ENCODE data around the gene TFE3. TPM values are rescaled to one million over a fixed set of nuclear protein-coding genes. Genes with fewer than 3 reads are reported as not detected.

TFE3 gene
- total RNA-seq, 2 experiments from 2014 or later: 25.7 to 26.8 TPM

DNA sequence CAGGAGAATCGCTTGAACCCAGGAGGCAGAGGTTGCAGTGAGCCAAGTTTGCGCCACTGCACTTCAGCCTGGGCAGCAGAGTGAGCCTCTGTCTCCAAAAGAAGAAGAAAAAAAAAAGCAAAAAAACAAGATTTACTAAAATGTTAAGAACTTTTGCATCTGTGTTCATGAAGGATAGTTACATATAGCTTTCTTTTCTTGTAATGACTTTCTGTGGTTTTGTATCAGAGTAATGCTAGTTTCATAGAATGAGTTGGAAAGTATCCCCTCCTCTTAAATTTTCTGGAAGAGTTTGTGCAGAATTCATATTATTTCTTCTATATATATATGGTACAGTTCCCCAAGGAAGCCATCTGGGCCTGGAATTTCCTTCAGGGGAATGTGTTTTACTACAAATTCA lies 24.1 kb downstream of the TFE3 start:
- H3K9me3 Mint-ChIP-seq: no peaks in the 10 kb centered on the region
- H3K27me3 Mint-ChIP-seq: no peaks in the 10 kb centered on the region
- POLR2A ChIA-PET: interaction anchor here (0.6 kb wide), 1 partner anchor 57 kb away, joined by 7 read pairs; no protein-coding TSS in a partner anchor
- H3K4me3 Mint-ChIP-seq: no peak overlapping the region
- no peaks in the 10 kb centered on the region for H3K36me3 Mint-ChIP-seq (ENCODE audit: low read depth)
- H3K4me1 Mint-ChIP-seq: peaks cover 4% of the 10 kb centered on the region
- H3K27ac Mint-ChIP-seq: no peak overlapping the region
- CTCF ChIA-PET: interaction anchor here (0.6 kb wide), 1 partner anchor 789 kb away, joined by 3 read pairs; no protein-coding TSS in a partner anchor
- DNase-seq: no peak

DNA sequence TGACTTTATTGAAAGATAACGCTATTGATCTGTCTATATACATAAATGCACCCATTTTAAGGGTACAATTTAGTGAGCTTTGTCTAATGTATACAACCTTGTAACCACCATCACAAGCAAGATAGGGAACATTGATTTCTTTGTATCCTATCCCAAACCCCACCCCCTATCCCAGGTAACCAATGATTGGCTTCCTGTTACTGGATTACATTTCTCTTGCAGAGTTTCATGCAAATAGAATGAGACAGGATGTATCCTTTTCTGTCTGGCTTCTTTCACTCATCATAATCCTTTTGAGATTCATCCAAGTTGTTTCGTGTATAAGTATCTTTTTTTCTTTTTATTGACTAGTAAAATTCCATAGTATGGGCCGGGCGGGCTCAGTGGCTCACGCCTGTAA lies 39.5 kb downstream of the TFE3 start:
- no peak for DNase-seq
- H3K9me3 Mint-ChIP-seq: no peaks in the 10 kb centered on the region
- CTCF ChIA-PET: interaction anchor here (0.6 kb wide), 1 partner anchor 325 kb away, joined by 4 read pairs; no protein-coding TSS in a partner anchor
- peaks cover 23% of the 10 kb centered on the region for H3K4me1 Mint-ChIP-seq
- no peaks in the 10 kb centered on the region for H3K27me3 Mint-ChIP-seq
- peak overlapping the region; percentile 52 for H3K27ac Mint-ChIP-seq
- POLR2A ChIA-PET: no interaction called here
- peak overlapping the region; percentile 51 for H3K4me3 Mint-ChIP-seq
- peaks cover 13% of the 10 kb centered on the region for H3K36me3 Mint-ChIP-seq (ENCODE audit: low read depth)

DNA sequence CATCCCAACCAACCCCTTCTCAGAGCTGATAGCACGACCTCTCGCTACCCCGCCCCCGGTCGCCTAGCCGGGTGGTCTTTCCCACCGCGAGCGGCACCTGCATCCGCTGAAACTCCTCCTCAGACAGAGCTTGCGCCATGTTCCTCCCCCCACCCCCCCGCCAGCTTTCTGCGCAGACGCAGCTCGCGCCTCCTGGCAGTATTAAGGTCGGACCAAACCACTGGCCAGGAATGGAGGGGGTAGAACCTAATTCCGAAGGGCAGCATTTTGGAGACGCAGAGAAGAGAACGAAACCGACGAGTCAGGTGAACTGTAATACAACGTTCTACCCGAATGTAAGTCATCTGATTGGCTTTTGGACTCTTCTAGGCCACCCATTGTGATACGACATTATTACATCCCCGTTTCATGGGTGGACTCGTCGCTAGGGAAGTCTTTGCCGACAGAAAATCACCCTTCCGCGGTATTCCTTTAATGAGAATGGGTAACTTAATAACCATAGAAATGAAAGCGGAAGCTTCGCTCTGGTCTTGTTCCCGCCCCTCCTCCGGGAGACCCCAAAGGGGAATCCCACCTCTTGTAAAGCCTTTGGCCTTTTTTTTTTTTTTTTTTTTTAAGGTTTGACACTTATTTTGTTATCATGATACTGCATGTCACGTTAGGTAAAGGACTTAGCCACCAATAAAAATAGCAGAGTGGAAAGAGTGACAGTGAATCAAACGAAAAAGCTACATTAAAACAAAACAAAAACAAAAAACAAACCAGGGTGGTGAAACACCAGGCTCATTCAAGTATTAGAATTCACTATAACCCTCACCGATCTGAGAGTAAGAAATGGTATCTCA lies 40.8 kb downstream of the TFE3 start, which contains the start of gene GRIPAP1:
Gene GRIPAP1 (minus strand): TSS at position 174 of the 845 bp plus-strand sequence. CDS start 35 bp downstream, at position 139.
- POLR2A ChIA-PET: interaction anchor here (0.6 kb wide), 2 partner anchors 37 to 226 kb away, joined by 3 to 4 read pairs; no protein-coding TSS in a partner anchor
- peak; percentile 85 for DNase-seq
- H3K4me1 Mint-ChIP-seq: peaks cover 35% of the 10 kb centered on the region
- CTCF ChIA-PET: interaction anchor here (0.9 kb wide), 1 partner anchor 21 kb away, joined by 4 read pairs; no protein-coding TSS in a partner anchor
- H3K4me3 Mint-ChIP-seq: peak within 1 kb of the TSS; percentile 100
- no peaks in the 10 kb centered on the region for H3K27me3 Mint-ChIP-seq
- H3K36me3 Mint-ChIP-seq (ENCODE audit: low read depth): peaks cover 25% of the 10 kb centered on the region
- H3K27ac Mint-ChIP-seq: peak within 1 kb of the TSS; percentile 97
- no peaks in the 10 kb centered on the region for H3K9me3 Mint-ChIP-seq

DNA sequence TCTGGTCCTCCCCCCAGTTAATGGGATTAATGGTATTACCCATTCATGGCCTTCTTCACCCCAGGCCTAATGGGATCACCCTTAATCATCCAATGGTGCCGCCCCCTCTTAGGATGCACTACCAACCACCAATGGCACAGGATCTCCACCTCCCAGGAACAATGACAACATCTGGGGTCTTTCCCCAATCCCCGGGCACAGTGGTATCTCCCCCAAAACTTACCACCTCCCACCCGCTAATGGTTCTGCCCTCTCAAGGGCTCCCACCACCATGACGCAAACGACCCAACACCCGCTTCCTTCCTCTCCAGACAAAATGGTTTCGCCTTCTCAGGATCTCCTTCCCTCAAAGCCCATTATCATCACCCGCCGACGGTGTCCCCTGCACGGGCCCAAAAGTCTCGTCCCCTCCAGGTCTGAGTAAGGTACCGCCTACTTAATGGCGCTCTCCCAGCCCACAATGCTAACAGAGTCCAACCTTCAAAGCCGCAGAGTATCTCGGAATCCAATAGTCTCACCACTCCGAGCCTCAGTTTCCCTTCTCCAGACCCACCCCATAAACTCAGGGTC lies 41.6 kb downstream of the TFE3 start:
- CTCF ChIA-PET: no interaction called here
- POLR2A ChIA-PET: no interaction called here
- peaks cover 32% of the 10 kb centered on the region for H3K36me3 Mint-ChIP-seq (ENCODE audit: low read depth)
- peak overlapping the region; percentile 100 for H3K4me3 Mint-ChIP-seq
- no peaks in the 10 kb centered on the region for H3K9me3 Mint-ChIP-seq
- peak overlapping the region; percentile 97 for H3K27ac Mint-ChIP-seq
- DNase-seq: peak; percentile 51
- H3K4me1 Mint-ChIP-seq: peaks cover 41% of the 10 kb centered on the region
- no peaks in the 10 kb centered on the region for H3K27me3 Mint-ChIP-seq

DNA sequence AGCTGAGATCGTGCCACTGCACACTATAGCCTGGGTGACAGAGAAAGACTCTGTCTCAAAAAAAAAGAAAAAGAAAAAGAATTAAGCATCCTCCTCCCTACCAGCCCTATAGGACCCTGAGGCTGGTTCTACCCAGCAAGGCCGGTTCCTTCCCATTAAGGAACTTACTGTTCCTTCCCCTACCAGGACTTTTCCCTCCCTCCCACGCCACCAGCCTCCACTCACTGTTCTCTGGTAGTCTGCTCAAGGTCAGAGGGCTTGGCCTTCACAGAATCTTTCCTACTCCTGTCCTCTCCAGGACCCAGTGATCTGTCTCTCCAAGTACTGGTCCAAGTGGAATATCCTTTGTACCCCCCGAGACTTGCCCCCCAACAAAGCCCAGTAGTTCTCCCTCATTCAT lies 42.5 kb downstream of the TFE3 start:
- no peaks in the 10 kb centered on the region for H3K9me3 Mint-ChIP-seq
- H3K4me1 Mint-ChIP-seq: peaks cover 42% of the 10 kb centered on the region
- H3K4me3 Mint-ChIP-seq: peak overlapping the region; percentile 100
- ChIA-PET CTCF (no interaction called here), POLR2A (no interaction called here)
- no peak overlapping the region for H3K27ac Mint-ChIP-seq
- H3K27me3 Mint-ChIP-seq: no peaks in the 10 kb centered on the region
- no peak for DNase-seq
- H3K36me3 Mint-ChIP-seq (ENCODE audit: low read depth): peaks cover 34% of the 10 kb centered on the region

DNA sequence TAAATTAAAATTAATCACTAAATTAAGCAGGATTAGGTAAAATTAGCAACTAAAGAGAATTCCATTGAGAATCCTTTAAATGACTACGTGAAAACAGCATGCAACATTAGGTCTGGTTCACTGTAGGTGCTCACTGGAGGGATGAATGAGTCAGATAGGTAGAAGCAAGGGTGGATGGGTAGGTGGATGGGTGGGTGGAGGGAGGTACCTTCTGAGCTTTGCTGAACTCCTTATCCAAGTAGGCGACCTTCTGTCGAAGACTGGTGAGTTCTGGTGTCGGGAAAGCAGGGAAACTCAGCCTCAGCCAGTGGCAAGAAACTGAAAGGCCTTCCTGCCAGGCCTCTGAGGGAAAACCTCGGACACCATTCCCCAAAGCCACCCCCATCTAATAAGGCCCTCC lies 44.1 kb downstream of the TFE3 start:
- Mint-ChIP-seq H3K36me3 (ENCODE audit: low read depth) (peaks cover 38% of the 10 kb centered on the region), H3K4me3 (no peak overlapping the region), H3K27me3 (no peaks in the 10 kb centered on the region), H3K4me1 (peaks cover 42% of the 10 kb centered on the region), H3K9me3 (no peaks in the 10 kb centered on the region), H3K27ac (no peak overlapping the region)
- DNase-seq: no peak
- POLR2A ChIA-PET: no interaction called here
- CTCF ChIA-PET: interaction anchor here (0.5 kb wide), 1 partner anchor 100 kb away, joined by 3 read pairs; no protein-coding TSS in a partner anchor

DNA sequence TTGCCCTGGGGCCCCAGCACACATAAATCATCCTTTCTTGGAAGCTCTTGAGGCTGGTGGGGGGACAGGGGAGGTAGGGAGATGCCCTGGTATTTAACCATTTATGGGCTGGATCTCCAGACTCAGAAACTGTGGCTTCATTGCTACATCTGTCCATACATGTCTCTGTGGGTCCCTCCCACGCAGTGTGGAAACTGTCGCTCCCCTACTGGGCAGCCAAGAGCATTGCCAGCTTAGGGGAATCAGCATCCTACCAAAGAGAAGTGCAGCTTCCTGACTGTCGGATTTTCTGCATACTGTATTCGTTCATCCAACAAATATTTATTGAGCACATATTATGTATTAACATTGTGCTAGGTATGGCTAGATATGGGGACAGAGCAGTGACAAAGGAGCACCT lies 44.8 kb downstream of the TFE3 start:
- Mint-ChIP-seq H3K9me3 (no peaks in the 10 kb centered on the region), H3K27ac (no peak overlapping the region), H3K4me1 (peaks cover 37% of the 10 kb centered on the region), H3K36me3 (ENCODE audit: low read depth) (peaks cover 40% of the 10 kb centered on the region), H3K27me3 (no peaks in the 10 kb centered on the region), H3K4me3 (no peak overlapping the region)
- CTCF ChIA-PET: no interaction called here
- DNase-seq: no peak
- POLR2A ChIA-PET: no interaction called here

DNA sequence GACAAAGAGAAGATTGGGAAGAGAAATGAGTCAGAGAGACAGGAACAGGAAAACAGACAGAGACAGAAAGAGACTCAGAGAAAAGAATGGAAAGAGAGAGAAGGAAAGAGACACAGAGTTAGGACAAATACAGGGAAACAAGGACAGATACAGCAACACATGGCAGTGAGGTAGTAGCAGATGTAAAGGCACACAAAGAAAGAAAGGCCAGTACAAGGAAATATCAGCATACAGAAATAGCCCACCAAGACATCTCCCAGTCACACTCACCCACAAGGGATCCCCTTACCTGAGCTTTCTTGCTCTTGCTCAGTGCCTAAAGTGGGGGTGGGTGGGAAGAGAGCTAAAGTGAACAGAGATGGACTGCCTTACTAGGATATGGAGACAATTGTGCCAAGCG lies 45.3 kb downstream of the TFE3 start:
- H3K4me1 Mint-ChIP-seq: peaks cover 37% of the 10 kb centered on the region
- H3K27me3 Mint-ChIP-seq: no peaks in the 10 kb centered on the region
- POLR2A ChIA-PET: no interaction called here
- CTCF ChIA-PET: no interaction called here
- DNase-seq: no peak
- no peak overlapping the region for H3K4me3 Mint-ChIP-seq
- no peak overlapping the region for H3K27ac Mint-ChIP-seq
- H3K36me3 Mint-ChIP-seq (ENCODE audit: low read depth): peaks cover 42% of the 10 kb centered on the region
- no peaks in the 10 kb centered on the region for H3K9me3 Mint-ChIP-seq

DNA sequence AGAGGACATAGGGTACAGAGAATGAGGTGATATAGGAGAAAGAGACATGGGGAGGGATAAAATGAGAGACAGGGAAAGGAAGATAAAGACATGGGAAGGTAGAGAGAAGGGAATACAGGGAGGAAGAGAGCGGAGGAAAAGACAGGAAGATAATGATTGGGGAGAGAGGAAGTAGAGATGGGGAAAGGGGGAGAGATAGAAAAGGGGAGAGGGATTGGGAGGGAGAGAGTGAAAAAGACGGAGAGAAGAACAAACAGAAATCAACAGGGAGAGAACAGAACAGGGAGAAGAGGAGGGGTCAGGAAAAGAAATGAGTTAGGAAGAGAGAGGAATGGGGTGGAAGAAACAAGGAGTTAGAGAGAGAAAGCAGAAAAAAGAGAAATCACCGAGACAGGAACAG lies 45.7 kb downstream of the TFE3 start:
- no peak for DNase-seq
- no peak overlapping the region for H3K27ac Mint-ChIP-seq
- peaks cover 45% of the 10 kb centered on the region for H3K36me3 Mint-ChIP-seq (ENCODE audit: low read depth)
- no peaks in the 10 kb centered on the region for H3K27me3 Mint-ChIP-seq
- ChIA-PET POLR2A (no interaction called here), CTCF (no interaction called here)
- H3K4me3 Mint-ChIP-seq: no peak overlapping the region
- no peaks in the 10 kb centered on the region for H3K9me3 Mint-ChIP-seq
- peaks cover 39% of the 10 kb centered on the region for H3K4me1 Mint-ChIP-seq

DNA sequence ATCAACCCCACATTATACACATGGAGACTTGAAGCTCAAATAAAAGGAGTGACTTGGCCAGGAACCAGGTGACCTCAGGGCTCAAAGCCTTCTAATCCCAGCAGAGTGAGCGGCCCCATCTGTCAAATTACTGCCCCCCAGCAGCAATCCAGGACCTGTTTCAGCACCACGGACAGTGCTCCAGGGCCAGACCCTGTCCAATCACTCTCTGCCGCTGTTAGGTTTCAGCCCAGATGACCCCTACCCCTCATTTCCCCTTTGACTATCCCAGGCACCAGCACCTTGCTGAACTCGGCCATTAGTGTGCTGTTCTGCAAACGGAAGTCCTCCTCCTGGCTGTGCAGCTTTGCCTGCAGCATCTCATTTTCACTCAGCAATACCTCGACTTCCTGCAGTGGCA lies 46.2 kb downstream of the TFE3 start:
- peaks cover 39% of the 10 kb centered on the region for H3K4me1 Mint-ChIP-seq
- peaks cover 47% of the 10 kb centered on the region for H3K36me3 Mint-ChIP-seq (ENCODE audit: low read depth)
- CTCF ChIA-PET: no interaction called here

DNA sequence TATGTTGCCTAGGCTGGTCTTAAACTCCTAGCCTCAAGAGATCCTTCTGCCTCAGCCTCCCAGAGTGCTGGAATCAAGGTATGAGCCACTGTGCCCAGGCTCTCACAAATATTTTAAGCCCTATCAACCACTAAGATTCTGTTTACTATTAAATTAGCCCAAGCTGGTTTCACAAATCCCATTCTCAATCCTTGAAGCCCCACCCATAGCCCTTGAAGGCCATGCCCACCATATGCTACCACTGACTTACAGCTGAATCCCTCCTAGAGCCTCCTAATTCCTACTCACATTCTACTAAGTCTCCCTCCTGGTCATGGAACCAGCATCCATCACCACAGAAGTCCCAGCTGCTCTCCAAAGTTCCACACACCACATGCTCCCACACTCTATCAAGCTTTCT lies 50.8 kb downstream of the TFE3 start:
- ChIA-PET CTCF (no interaction called here), POLR2A (no interaction called here)
- Mint-ChIP-seq H3K4me3 (no peak overlapping the region), H3K27me3 (no peaks in the 10 kb centered on the region), H3K27ac (no peak overlapping the region), H3K9me3 (no peaks in the 10 kb centered on the region), H3K36me3 (ENCODE audit: low read depth) (peaks cover 40% of the 10 kb centered on the region), H3K4me1 (peaks cover 10% of the 10 kb centered on the region)
- no peak for DNase-seq

More for the DNA sequence above, 46.2 kb downstream of the TFE3 start:
- peak; percentile 11 for DNase-seq
- Mint-ChIP-seq H3K9me3 (no peaks in the 10 kb centered on the region), H3K27me3 (no peaks in the 10 kb centered on the region), H3K27ac (no peak overlapping the region), H3K4me3 (no peak overlapping the region)
- POLR2A ChIA-PET: no interaction called here

DNA sequence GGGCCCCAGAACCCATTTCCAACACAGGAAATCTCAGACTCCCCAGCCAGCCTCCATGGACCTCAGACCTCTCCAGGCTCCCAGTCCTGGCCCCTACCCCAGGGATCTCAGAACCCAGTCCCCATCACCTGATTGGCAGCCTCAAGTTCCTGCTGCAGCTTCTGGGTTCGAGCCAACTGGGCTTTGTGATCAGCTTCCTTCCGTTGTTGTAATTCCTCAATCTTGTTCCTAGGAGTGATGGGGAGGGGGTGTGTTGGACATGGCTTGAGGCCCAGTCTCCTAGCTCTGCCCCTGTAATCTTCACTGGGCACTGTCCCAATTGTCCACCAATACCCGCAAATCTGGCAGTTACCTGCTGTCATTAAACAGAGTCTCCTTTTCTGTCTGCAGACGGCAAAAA lies 53.7 kb downstream of the TFE3 start:
- DNase-seq: no peak
- H3K4me3 Mint-ChIP-seq: no peak overlapping the region
- H3K27me3 Mint-ChIP-seq: no peaks in the 10 kb centered on the region
- POLR2A ChIA-PET: no interaction called here
- H3K4me1 Mint-ChIP-seq: peaks cover 2% of the 10 kb centered on the region
- H3K9me3 Mint-ChIP-seq: no peaks in the 10 kb centered on the region
- peak overlapping the region; percentile 5 for H3K27ac Mint-ChIP-seq
- CTCF ChIA-PET: no interaction called here
- peaks cover 36% of the 10 kb centered on the region for H3K36me3 Mint-ChIP-seq (ENCODE audit: low read depth)

DNA sequence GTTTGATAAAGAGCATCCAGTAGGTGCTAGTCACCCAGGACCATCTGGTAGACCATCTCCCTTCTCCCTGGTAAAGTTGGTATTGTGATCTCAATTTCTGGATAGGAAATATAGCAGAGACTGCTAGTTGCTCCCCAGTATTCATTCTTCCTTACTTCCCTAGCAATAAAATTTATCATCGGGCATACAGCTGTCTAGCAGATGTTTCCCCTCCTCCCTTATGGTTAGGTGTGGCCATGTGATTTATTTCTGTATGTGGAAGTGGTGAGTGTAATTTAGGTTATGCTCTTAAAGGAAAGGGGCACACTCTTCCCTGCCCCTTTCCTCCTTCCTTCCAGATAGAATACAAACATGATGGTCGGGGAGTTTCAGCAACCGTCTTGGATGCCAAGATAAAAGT lies 59.3 kb downstream of the TFE3 start:
- Mint-ChIP-seq H3K4me3 (no peak overlapping the region), H3K27me3 (no peaks in the 10 kb centered on the region), H3K36me3 (ENCODE audit: low read depth) (peaks cover 38% of the 10 kb centered on the region), H3K9me3 (no peaks in the 10 kb centered on the region), H3K4me1 (no peaks in the 10 kb centered on the region), H3K27ac (no peak overlapping the region)
- ChIA-PET CTCF (no interaction called here), POLR2A (no interaction called here)
- no peak for DNase-seq

Data from activated CD4-positive, alpha-beta T cell treated with anti-CD3 and anti-CD28 coated beads, Interleukin-2, amount 10 ng/mL, durations not matched to agents 7 days and 5 days (primary cell).